ENCODE measurements around the gene BATF3.

The BATF3 gene

GRCh38 chr1:212680680-212681389, 18.8 kb downstream of the BATF3 start:
- Histone ChIP-seq H3K27me3 (ENCODE audit: insufficient read depth, low read length) (no peaks in the 10 kb centered on the region), H3K9me3 (ENCODE audit: insufficient read depth, low read depth, low read length) (no peaks in the 10 kb centered on the region), H3K27ac (ENCODE audit: low read depth, low read length) (no peak overlapping the region), H3K9ac (ENCODE audit: low read depth, low read length) (no peak overlapping the region), H3K4me3 (ENCODE audit: low read length) (no peak overlapping the region), H3K4me1 (ENCODE audit: insufficient read depth, low read length) (no peaks in the 10 kb centered on the region), H3K36me3 (ENCODE audit: insufficient read depth, low read length) (no peaks in the 10 kb centered on the region)
- WGBS = 60% methylated on average over 3 of the region's 4 CpGs

- Histone ChIP-seq H3K27ac (ENCODE audit: low read depth, low read length) (no peak overlapping the region), H3K4me3 (ENCODE audit: low read length) (no peak overlapping the region), H3K4me1 (ENCODE audit: insufficient read depth, low read length) (no peaks in the 10 kb centered on the region), H3K9me3 (ENCODE audit: insufficient read depth, low read depth, low read length) (no peaks in the 10 kb centered on the region), H3K27me3 (ENCODE audit: insufficient read depth, low read length) (no peaks in the 10 kb centered on the region), H3K9ac (ENCODE audit: low read depth, low read length) (no peak overlapping the region), H3K36me3 (ENCODE audit: insufficient read depth, low read length) (no peaks in the 10 kb centered on the region)
- WGBS = 90% methylated on average over 11 of the region's 11 CpGs
These were observed 20.9 kb downstream of the BATF3 start for GRCh38 chr1:212678456-212679410.

DNA sequence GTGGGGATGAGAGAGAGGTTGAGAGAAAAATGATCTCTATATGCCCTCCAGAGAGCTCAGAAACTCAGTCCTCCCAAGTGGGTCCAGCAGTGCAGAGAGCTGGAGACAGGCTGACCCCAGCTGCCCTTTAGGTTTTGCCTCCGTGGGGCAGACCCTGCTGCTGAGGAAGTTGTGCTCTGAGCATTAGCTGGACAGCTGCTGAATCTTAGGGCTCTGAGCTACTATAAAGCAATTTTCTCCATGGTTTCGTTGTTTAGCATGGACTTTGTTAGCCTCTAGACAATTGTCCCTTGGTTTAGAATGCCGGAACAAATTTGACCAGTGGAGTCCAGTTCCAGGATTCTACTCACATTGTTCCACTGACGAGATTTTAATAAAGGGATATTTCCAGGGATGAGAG, 22.1 kb downstream of the BATF3 start:
- Histone ChIP-seq H3K27me3 (ENCODE audit: insufficient read depth, low read length) (no peaks in the 10 kb centered on the region), H3K4me3 (ENCODE audit: low read length) (no peak overlapping the region), H3K36me3 (ENCODE audit: insufficient read depth, low read length) (no peaks in the 10 kb centered on the region), H3K9ac (ENCODE audit: low read depth, low read length) (no peak overlapping the region), H3K4me1 (ENCODE audit: insufficient read depth, low read length) (no peaks in the 10 kb centered on the region), H3K27ac (ENCODE audit: low read depth, low read length) (no peak overlapping the region), H3K9me3 (ENCODE audit: insufficient read depth, low read depth, low read length) (no peaks in the 10 kb centered on the region)
- 91% methylated on average over 4 of the region's 4 CpGs for WGBS

DNA sequence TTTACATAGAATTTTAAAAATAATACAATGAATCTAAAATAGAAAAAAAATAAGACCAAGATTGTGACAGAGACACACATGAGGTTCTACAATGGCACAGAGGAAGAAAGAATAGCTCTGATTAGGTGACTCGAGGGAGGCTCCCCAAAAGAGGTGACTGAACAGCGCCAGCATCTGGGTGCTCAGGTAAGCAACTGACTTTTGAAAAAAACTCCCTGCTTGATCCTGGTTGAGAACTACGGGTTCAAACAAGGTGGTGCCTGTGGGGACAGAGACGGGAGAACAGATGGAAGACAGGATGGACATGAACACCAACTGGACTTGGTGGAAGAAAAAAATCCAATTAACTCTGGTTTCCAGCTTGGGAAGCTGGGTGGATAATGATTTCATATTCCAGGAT, 22.5 kb downstream of the BATF3 start:
- H3K4me3 ChIP-seq (ENCODE audit: low read length) = no peak overlapping the region
- 91% methylated on average over 4 of the region's 4 CpGs for WGBS
- H3K4me1 ChIP-seq (ENCODE audit: insufficient read depth, low read length) = peaks cover under 1% of the 10 kb centered on the region; the same call in 1 of the 2 replicates
- no peaks in the 10 kb centered on the region for H3K27me3 ChIP-seq (ENCODE audit: insufficient read depth, low read length)
- H3K9ac ChIP-seq (ENCODE audit: low read depth, low read length) = no peak overlapping the region
- no peaks in the 10 kb centered on the region for H3K36me3 ChIP-seq (ENCODE audit: insufficient read depth, low read length)
- no peaks in the 10 kb centered on the region for H3K9me3 ChIP-seq (ENCODE audit: insufficient read depth, low read depth, low read length)
- H3K27ac ChIP-seq (ENCODE audit: low read depth, low read length) = no peak overlapping the region

DNA sequence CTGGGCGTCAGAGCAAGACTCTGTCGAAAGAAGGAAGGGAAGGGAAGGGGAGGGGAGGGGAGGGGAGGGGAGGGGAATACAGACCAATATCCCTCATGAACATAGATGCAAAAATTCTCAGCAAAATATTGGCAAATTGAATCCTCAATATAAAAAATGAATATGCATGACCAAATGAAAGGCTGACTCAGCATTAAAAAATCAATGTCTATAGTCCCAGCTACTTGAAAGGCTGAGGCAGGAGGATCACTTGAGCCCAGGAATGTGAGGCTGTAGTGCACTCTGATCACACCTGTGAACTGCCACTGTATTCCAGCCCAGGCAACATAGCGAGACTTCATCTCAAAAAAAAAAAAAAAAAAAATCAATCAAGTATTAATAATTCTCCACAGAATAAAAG, 24.0 kb downstream of the BATF3 start:
- Histone ChIP-seq H3K27ac (ENCODE audit: low read depth, low read length) (no peak overlapping the region), H3K9ac (ENCODE audit: low read depth, low read length) (no peak overlapping the region), H3K4me1 (ENCODE audit: insufficient read depth, low read length) (peaks cover 8% of the 10 kb centered on the region; the same call in 1 of the 2 replicates), H3K9me3 (ENCODE audit: insufficient read depth, low read depth, low read length) (no peaks in the 10 kb centered on the region), H3K4me3 (ENCODE audit: low read length) (no peak overlapping the region), H3K36me3 (ENCODE audit: insufficient read depth, low read length) (no peaks in the 10 kb centered on the region), H3K27me3 (ENCODE audit: insufficient read depth, low read length) (no peaks in the 10 kb centered on the region)
- whole genome bisulfite sequencing = 94% methylated on average over 2 of the region's 3 CpGs

GRCh38 chr1:212674872-212675271, 24.8 kb downstream of the BATF3 start:
- Histone ChIP-seq H3K27me3 (ENCODE audit: insufficient read depth, low read length) (no peaks in the 10 kb centered on the region), H3K4me1 (ENCODE audit: insufficient read depth, low read length) (peaks cover 8% of the 10 kb centered on the region; the same call in 1 of the 2 replicates), H3K27ac (ENCODE audit: low read depth, low read length) (no peak overlapping the region), H3K9me3 (ENCODE audit: insufficient read depth, low read depth, low read length) (no peaks in the 10 kb centered on the region), H3K9ac (ENCODE audit: low read depth, low read length) (no peak overlapping the region), H3K36me3 (ENCODE audit: insufficient read depth, low read length) (no peaks in the 10 kb centered on the region), H3K4me3 (ENCODE audit: low read length) (no peak overlapping the region)
- 92% methylated on average over 3 of the region's 3 CpGs for WGBS

DNA sequence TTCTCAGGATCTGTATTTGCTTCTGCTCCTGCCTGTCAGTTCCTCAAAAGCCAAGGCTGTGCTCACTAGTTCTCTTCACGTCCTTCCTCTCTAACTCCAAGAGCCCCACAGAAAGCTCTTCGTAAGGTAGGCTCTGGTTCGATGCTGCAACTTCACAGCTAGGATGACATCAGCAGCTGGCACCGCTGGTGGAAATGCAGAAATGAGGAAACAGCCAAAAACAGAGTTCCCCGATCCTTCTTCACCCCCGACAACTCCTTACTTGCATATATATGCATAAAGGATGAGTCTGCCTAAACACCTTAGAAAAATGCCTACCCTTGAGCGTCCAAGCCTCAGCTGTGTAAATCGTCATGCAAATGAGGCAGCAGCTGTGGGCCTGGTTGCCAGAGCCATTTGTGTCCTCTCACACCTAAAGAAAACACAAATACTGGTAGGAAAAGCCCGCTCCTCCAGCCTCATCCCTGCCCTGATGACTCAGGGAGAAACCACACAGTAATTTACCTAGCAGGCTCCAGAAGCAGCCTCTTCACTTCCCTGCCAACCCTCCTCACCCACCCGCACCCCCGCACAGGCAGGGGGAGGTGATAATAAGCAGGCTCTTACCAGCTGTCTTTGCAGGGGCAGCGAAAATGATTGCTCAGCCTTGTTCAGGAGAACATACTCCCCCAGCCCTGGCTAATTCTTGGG, 28.2 kb downstream of the BATF3 start:
- WGBS = 31% methylated on average over 12 of the region's 12 CpGs
- no peak overlapping the region for H3K27ac ChIP-seq (ENCODE audit: low read depth, low read length)

DNA sequence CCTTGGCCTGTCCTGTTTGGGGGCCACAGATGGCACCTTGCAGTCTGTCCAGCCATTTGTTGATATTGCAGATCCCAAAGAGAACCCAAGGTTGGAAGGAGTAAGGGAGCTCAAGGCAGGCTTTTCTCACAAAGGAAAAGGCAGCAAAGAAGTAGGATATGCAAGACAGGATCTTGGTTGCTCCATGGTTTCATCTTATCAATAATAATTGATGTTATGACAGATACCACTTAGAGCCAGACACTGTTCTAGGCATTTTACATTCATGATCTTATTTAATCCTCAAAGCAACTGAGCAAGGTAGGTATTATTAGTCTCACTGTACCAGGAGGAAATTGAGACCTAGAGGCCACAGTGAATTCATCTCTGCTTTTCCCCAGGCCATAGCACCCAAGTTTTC, 28.8 kb downstream of the BATF3 start:
- H3K27me3 ChIP-seq (ENCODE audit: insufficient read depth, low read length) = peaks cover 9% of the 10 kb centered on the region
- H3K4me3 ChIP-seq (ENCODE audit: low read length) = no peak overlapping the region
- no peaks in the 10 kb centered on the region for H3K9me3 ChIP-seq (ENCODE audit: insufficient read depth, low read depth, low read length)
- H3K9ac ChIP-seq (ENCODE audit: low read depth, low read length) = no peak overlapping the region
- H3K36me3 ChIP-seq (ENCODE audit: insufficient read depth, low read length) = no peaks in the 10 kb centered on the region
- peaks cover 14% of the 10 kb centered on the region for H3K4me1 ChIP-seq (ENCODE audit: insufficient read depth, low read length)
- no peak overlapping the region for H3K27ac ChIP-seq (ENCODE audit: low read depth, low read length)

More for the DNA sequence above, 28.2 kb downstream of the BATF3 start:
- Histone ChIP-seq H3K36me3 (ENCODE audit: insufficient read depth, low read length) (no peaks in the 10 kb centered on the region), H3K4me3 (ENCODE audit: low read length) (no peak overlapping the region), H3K9ac (ENCODE audit: low read depth, low read length) (no peak overlapping the region), H3K4me1 (ENCODE audit: insufficient read depth, low read length) (peaks cover 14% of the 10 kb centered on the region), H3K27me3 (ENCODE audit: insufficient read depth, low read length) (peaks cover 3% of the 10 kb centered on the region), H3K9me3 (ENCODE audit: insufficient read depth, low read depth, low read length) (no peaks in the 10 kb centered on the region)

GRCh38 chr1:212670301-212670700, 29.3 kb downstream of the BATF3 start:
- Histone ChIP-seq H3K9me3 (ENCODE audit: insufficient read depth, low read depth, low read length) (no peaks in the 10 kb centered on the region), H3K9ac (ENCODE audit: low read depth, low read length) (no peak overlapping the region), H3K4me3 (ENCODE audit: low read length) (no peak overlapping the region), H3K4me1 (ENCODE audit: insufficient read depth, low read length) (peaks cover 14% of the 10 kb centered on the region), H3K27me3 (ENCODE audit: insufficient read depth, low read length) (peaks cover 12% of the 10 kb centered on the region), H3K27ac (ENCODE audit: low read depth, low read length) (no peak overlapping the region), H3K36me3 (ENCODE audit: insufficient read depth, low read length) (no peaks in the 10 kb centered on the region)
- 96% methylated on average over 7 of the region's 7 CpGs for WGBS

- H3K36me3 ChIP-seq (ENCODE audit: insufficient read depth, low read length) = no peaks in the 10 kb centered on the region
- H3K27me3 ChIP-seq (ENCODE audit: insufficient read depth, low read length) = peaks cover 12% of the 10 kb centered on the region
- no peak overlapping the region for H3K27ac ChIP-seq (ENCODE audit: low read depth, low read length)
- no peak overlapping the region for H3K4me3 ChIP-seq (ENCODE audit: low read length)
- WGBS = 95% methylated on average over 8 of the region's 8 CpGs
- H3K9me3 ChIP-seq (ENCODE audit: insufficient read depth, low read depth, low read length) = no peaks in the 10 kb centered on the region
- H3K4me1 ChIP-seq (ENCODE audit: insufficient read depth, low read length) = peaks cover 14% of the 10 kb centered on the region
- no peak overlapping the region for H3K9ac ChIP-seq (ENCODE audit: low read depth, low read length)
These were observed 30.0 kb downstream of the BATF3 start for GRCh38 chr1:212669600-212669999.

DNA sequence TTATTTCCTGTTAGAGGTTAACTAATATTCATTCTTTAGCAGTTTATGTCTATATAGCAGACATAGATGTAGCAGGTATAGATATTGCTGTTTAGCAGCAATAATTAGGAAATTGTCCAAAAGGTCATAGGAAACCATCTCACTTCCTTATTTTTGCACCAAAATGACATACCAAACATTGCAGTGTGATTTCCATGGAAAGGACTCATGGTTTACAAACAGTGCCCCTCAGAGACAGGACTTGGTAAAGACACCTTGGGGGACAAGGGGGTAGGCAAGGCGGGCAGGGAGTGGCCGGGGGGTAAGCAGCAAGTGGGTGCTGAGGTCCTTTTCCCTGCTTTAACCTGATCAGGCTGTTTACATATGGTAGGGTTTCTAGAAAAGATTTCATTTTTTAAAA, 30.5 kb downstream of the BATF3 start:
- Histone ChIP-seq H3K36me3 (ENCODE audit: insufficient read depth, low read length) (no peaks in the 10 kb centered on the region), H3K4me3 (ENCODE audit: low read length) (no peak overlapping the region), H3K9ac (ENCODE audit: low read depth, low read length) (no peak overlapping the region), H3K4me1 (ENCODE audit: insufficient read depth, low read length) (peaks cover 14% of the 10 kb centered on the region), H3K27ac (ENCODE audit: low read depth, low read length) (no peak overlapping the region), H3K9me3 (ENCODE audit: insufficient read depth, low read depth, low read length) (no peaks in the 10 kb centered on the region), H3K27me3 (ENCODE audit: insufficient read depth, low read length) (peaks cover 12% of the 10 kb centered on the region)
- 64% methylated on average over 2 of the region's 2 CpGs for WGBS
